HCT116 (cell line): ENCODE results near the gene CENPB. TPM values are rescaled to one million over a fixed set of nuclear protein-coding genes. Genes with fewer than 3 reads are reported as not detected.

Experiments used
- ATAC-seq: fragments of 200-7000 bp; cut with Tn5 transposase; 2 replicates; pipeline ENCODE4 v1.9.1; 2020; ENCODE audit warnings: mild to moderate bottlenecking, moderate library complexity
- BruUV-seq: library from RNA; stranded (reverse); fragments of 400-500 nt; replicated peaks from 2 replicates; lab custom pipeline; 2021; lab: Mats Ljungman, UMichigan
- CTCF ChIA-PET: fragments of 300-600 bp; sonication (Branson Sonifier 250); formaldehyde crosslinking; loops from one replicate; lab custom pipeline; 2021; ENCODE audit warnings: antibody characterized with exemption; lab: Charles Lee
- POLR2A ChIA-PET: fragments of 300-600, 350-600 bp; sonication (Branson Sonifier 250); formaldehyde crosslinking; loops from one replicate; lab custom pipeline; 2021; ENCODE audit warnings: antibody characterized with exemption; lab: Charles Lee
- RAD21 ChIA-PET, 2 experiments: fragments of 300-600 bp; sonication (Branson Sonifier 250); formaldehyde crosslinking; loops; one replicate each; lab custom pipeline; 2023; ENCODE audit warnings: low total read pairs in 2 of 2; ENCODE audit not compliant: uncharacterized antibody in 2 of 2, unreplicated experiment in 2 of 2, low non-redundant PET in 1 of 2; lab: Charles Lee
- DNase-seq: peaks from one replicate; pipeline ENCODE4 v3.0.0-alpha.2; 2010; ENCODE audit warnings: low read depth, low spot score
- H2AFZ ChIP-seq: fragments of 200-600 bp; shearing (Covaris generic), sonication (generic); 2 replicates; pipeline ENCODE4 v1.6.1; 2017; ENCODE audit warnings: low read depth, mixed run types, mixed read lengths, antibody characterized with exemption, low read length; ENCODE audit not compliant: poor library complexity, severe bottlenecking
- H3K27ac ChIP-seq: 2 replicates; pipeline ENCODE4 v1.5.1; 2012; ENCODE audit warnings: low read depth, low read length
- H3K27me3 ChIP-seq: fragments of 200-600 bp; sonication (generic); 2 replicates; pipeline ENCODE4 v1.6.1; 2016; ENCODE audit warnings: mixed run types, low read length, mixed read lengths; ENCODE audit not compliant: insufficient read depth
- H3K36me3 ChIP-seq, 2 experiments: fragments of 200-500 bp in 1 of 2; fragments of 200-600 bp in 1 of 2; sonication (Bioruptor generic) in 1 of 2; sonication (generic) in 1 of 2; 2 replicates each; pipeline versions ENCODE4 v1.5.1 to v1.6.1; 2014 to 2016; ENCODE audit warnings: low read length in 2 of 2, inconsistent platforms in 1 of 2, mixed read lengths in 1 of 2, mixed run types in 1 of 2; ENCODE audit not compliant: insufficient read depth in 2 of 2, control insufficient read depth in 1 of 2
- H3K4me1 ChIP-seq, 2 experiments: fragments of 200-600 bp in 1 of 2; sonication (generic) in 1 of 2; 2 replicates each; pipeline versions ENCODE4 v1.5.1 to v1.6.1; 2012 to 2017; ENCODE audit warnings: low read length in 2 of 2, inconsistent platforms in 1 of 2, mild to moderate bottlenecking in 1 of 2, mixed read lengths in 1 of 2, mixed run types in 1 of 2, moderate library complexity in 1 of 2; ENCODE audit not compliant: insufficient read depth in 2 of 2, control insufficient read depth in 1 of 2
- H3K4me2 ChIP-seq: fragments of 200-600 bp; sonication (generic); 2 replicates; pipeline ENCODE4 v1.6.1; 2017; ENCODE audit warnings: mixed run types, low read length, mixed read lengths
- H3K4me3 ChIP-seq, 2 experiments: fragments of 200-600 bp in 1 of 2; sonication (generic) in 1 of 2; replicated peaks in 1 of 2; 2 replicates each; pipeline ENCODE4 v1.5.1; 2011 to 2016; ENCODE audit warnings: low read length in 2 of 2, control low read depth in 1 of 2, low read depth in 1 of 2, mild to moderate bottlenecking in 1 of 2, mixed read lengths in 1 of 2, mixed run types in 1 of 2
- H3K79me2 ChIP-seq: fragments of 200-600 bp; sonication (generic); 2 replicates; pipeline ENCODE4 v1.6.1; 2017; ENCODE audit warnings: mild to moderate bottlenecking, mixed run types, low read length, moderate library complexity, mixed read lengths; ENCODE audit not compliant: insufficient read depth
- H3K9ac ChIP-seq: fragments of 200-600 bp; sonication (generic); 2 replicates; pipeline ENCODE4 v1.6.1; 2016; ENCODE audit warnings: low read length, mixed read lengths
- H3K9me2 ChIP-seq: fragments of 200-600 bp; sonication (generic), shearing (Covaris generic); 2 replicates; pipeline ENCODE4 v1.6.1; 2017; ENCODE audit warnings: mixed run types, mild to moderate bottlenecking, moderate library complexity; ENCODE audit not compliant: insufficient read depth
- H3K9me3 ChIP-seq, 2 experiments: fragments of 200-500 bp in 1 of 2; fragments of 200-600 bp in 1 of 2; sonication (Bioruptor generic) in 1 of 2; sonication (generic) in 1 of 2; 2 replicates each; pipeline ENCODE4 v1.6.1; 2014 to 2017; ENCODE audit warnings: low read length in 2 of 2, mixed read lengths in 2 of 2, inconsistent platforms in 1 of 2, low read depth in 1 of 2, mild to moderate bottlenecking in 1 of 2, mixed run types in 1 of 2, moderate library complexity in 1 of 2; ENCODE audit not compliant: control insufficient read depth in 1 of 2, insufficient read depth in 1 of 2
- H4K20me1 ChIP-seq: fragments of 200-600 bp; sonication (generic), shearing (Covaris generic); 2 replicates; pipeline ENCODE4 v1.6.1; 2017; ENCODE audit warnings: mixed run types, mild to moderate bottlenecking, moderate library complexity; ENCODE audit not compliant: insufficient read depth
- JUND ChIP-seq: IDR thresholded peaks from 2 replicates; pipeline ENCODE4 v1.6.1; 2012
- MAX ChIP-seq: IDR thresholded peaks from 2 replicates; pipeline ENCODE4 v1.6.1; 2012
- RAD21 ChIP-seq: IDR thresholded peaks from 2 replicates; pipeline ENCODE4 v1.6.1; 2012; ENCODE audit warnings: low read depth, mild to moderate bottlenecking
- intact Hi-C: fragments of 100-400 bp; cut with micrococcal nuclease; formaldehyde crosslinking; loops from 2 replicates; pipeline ENCODE4 v1.10.0; 2022
- total RNA-seq: library from RNA; stranded (reverse); gene quantifications from one replicate; pipeline ENCODE4 v1.2.1, GENCODE V29; 2021; ENCODE audit not compliant: unreplicated experiment
- TF ChIP-seq, protein P1 (sequence below): IDR thresholded peaks from 2 replicates; pipeline ENCODE4 v1.6.1; 2011; ENCODE audit warnings: mild to moderate bottlenecking, low read length, moderate library complexity; ENCODE audit not compliant: insufficient replicate concordance; ENCODE audit errors: extremely low read depth

The CENPB gene
- total RNA-seq, 1 experiment from 2014 or later, result 67.2 TPM

GRCh38 chr20:3787324-3788014, 929 bp upstream of the CENPB start:
- no peaks in the 10 kb centered on the region for H3K9me3 ChIP-seq
- H3K79me2 ChIP-seq, result peaks cover 27% of the 10 kb centered on the region
- intact Hi-C loops, result loop anchor here (1.0 to 5.0 kb wide), 3 partner anchors 31 to 300 kb away; no protein-coding TSS in a partner anchor
- TF ChIP-seq, protein P1, sequence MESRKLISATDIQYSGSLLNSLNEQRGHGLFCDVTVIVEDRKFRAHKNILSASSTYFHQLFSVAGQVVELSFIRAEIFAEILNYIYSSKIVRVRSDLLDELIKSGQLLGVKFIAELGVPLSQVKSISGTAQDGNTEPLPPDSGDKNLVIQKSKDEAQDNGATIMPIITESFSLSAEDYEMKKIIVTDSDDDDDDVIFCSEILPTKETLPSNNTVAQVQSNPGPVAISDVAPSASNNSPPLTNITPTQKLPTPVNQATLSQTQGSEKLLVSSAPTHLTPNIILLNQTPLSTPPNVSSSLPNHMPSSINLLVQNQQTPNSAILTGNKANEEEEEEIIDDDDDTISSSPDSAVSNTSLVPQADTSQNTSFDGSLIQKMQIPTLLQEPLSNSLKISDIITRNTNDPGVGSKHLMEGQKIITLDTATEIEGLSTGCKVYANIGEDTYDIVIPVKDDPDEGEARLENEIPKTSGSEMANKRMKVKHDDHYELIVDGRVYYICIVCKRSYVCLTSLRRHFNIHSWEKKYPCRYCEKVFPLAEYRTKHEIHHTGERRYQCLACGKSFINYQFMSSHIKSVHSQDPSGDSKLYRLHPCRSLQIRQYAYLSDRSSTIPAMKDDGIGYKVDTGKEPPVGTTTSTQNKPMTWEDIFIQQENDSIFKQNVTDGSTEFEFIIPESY, result no peak
- TF ChIP-seq, all 23 proteins: peak for 0
- Histone ChIP-seq H2AFZ (peak overlapping the region; percentile 14), H3K9me2 (no peaks in the 10 kb centered on the region), H3K4me3 (peak overlapping the region; percentile 40 to 46), H3K36me3 (peaks cover 0 to 8% of the 10 kb centered on the region in 2 experiments; a peak in 1 of 4 replicates), H3K9ac (peak overlapping the region; percentile 26), H3K27ac (no peak overlapping the region), H4K20me1 (no peaks in the 10 kb centered on the region), H3K4me1 (peaks cover 25 to 40% of the 10 kb centered on the region in 2 experiments), H3K27me3 (no peaks in the 10 kb centered on the region), H3K4me2 (peak overlapping the region; percentile 52)
- ChIA-PET RAD21 (interaction anchor here (0.6 to 1.2 kb wide), 5 partner anchors 31 to 110 kb away, joined by 3 to 7 read pairs (median 5); partner anchors contain the start of gene AP5S1 (in 1 of the 2)), CTCF (interaction anchor here (1.1 to 2.5 kb wide), 5 partner anchors 31 to 76 kb away, joined by 3 to 19 read pairs (median 12); partner anchors contain the start of gene AP5S1), POLR2A (interaction anchor here (1.0 to 2.9 kb wide), 2 partner anchors 20 to 32 kb away, joined by 5 to 16 read pairs; partner anchors contain the start of genes ADISSP and AP5S1)
- ATAC-seq (no peak), DNase-seq (no peak)
- BruUV-seq, result TSS peak; percentile 74

DNA sequence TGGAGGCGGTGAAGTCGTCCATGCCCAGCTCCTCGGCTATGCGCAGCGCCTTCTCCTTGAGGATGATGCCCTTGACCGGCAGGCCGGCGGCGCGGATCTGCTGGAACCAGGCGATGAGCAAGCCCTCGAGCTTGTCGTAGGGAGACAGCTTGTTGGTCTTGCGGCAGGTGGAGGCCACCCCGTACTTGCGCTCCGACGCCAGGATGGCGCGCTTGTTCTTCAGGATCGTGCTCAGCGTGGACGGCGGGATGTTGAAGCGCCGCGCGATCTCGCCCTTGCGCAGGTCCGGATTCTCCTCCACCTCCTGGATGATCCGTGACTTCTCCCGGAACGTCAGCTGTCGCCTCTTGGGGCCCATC, 435 bp downstream of the CENPB start:
- Histone ChIP-seq H3K9ac (peak overlapping the region; percentile 72), H3K79me2 (peaks cover 27% of the 10 kb centered on the region), H3K9me2 (no peaks in the 10 kb centered on the region), H3K4me2 (peak overlapping the region; percentile 88), H3K27ac (peak overlapping the region; percentile 81), H4K20me1 (no peaks in the 10 kb centered on the region), H3K27me3 (no peaks in the 10 kb centered on the region), H3K4me1 (peaks cover 25 to 41% of the 10 kb centered on the region in 2 experiments), H3K4me3 (peak overlapping the region; percentile 68 to 70), H2AFZ (no peak overlapping the region), H3K9me3 (no peaks in the 10 kb centered on the region), H3K36me3 (peaks cover 0 to 8% of the 10 kb centered on the region in 2 experiments; a peak in 1 of 4 replicates)
- ATAC-seq, result peak; percentile 48
- ChIA-PET POLR2A (interaction anchor here (2.9 kb wide), 1 partner anchor 33 kb away, joined by 16 read pairs; the partner anchor contains the start of gene AP5S1), CTCF (interaction anchor here (0.6 to 2.5 kb wide), 11 partner anchors 10 to 117 kb away, joined by 3 to 19 read pairs (median 4); partner anchors contain the start of genes ADISSP, AP5S1 and CDC25B), RAD21 (interaction anchor here in 1 of 2 experiments (1.1 kb wide), 1 partner anchor 34 kb away, joined by 6 read pairs; the partner anchor contains the start of gene AP5S1)
- no TSS peak for BruUV-seq
- no peak for DNase-seq
- peak; percentile 61 for TF ChIP-seq MAX
- no peak for TF ChIP-seq RAD21
- TF ChIP-seq JUND, result no peak
- intact Hi-C loops, result loop anchor here (5.0 kb wide), 1 partner anchor 301 kb away; no protein-coding TSS in a partner anchor
